Mammary epithelial cell (primary cell): ENCODE measurements around the gene MAP3K5.

Experiments
- CTCF ChIP-seq, 2 donors: IDR thresholded peaks in 1 of 2; conservative IDR thresholded peaks in 1 of 2; 2 replicates each; pipeline ENCODE4 v1.5.1; 2011 to 2012; ENCODE audit warnings: inconsistent platforms in 2 of 2, low read length in 2 of 2, mild to moderate bottlenecking in 2 of 2, control low read depth in 1 of 2, low read depth in 1 of 2; ENCODE audit not compliant: insufficient read depth in 1 of 2; ENCODE audit errors: extremely low read depth in 1 of 2
- EZH2 ChIP-seq: IDR thresholded peaks from 2 replicates; pipeline ENCODE4 v1.6.1; 2012; ENCODE audit warnings: low read length, inconsistent platforms, borderline replicate concordance

- no peak for TF ChIP-seq CTCF (conservative IDR thresholded peaks at IDR 0.05 in 1 of 2, IDR thresholded peaks at IDR 0.05 in 1 of 2; ENCODE audit: extremely low read depth in 1 of 2, insufficient read depth in 1 of 2, low read depth in 1 of 2, low read length in 2 of 2)
- TF ChIP-seq EZH2, result no peak
Measured at GRCh38 chr6:136609873-136610706, 182.2 kb downstream of the MAP3K5 start.
